Neuronal stem cell (in vitro differentiated cells): ENCODE data around the gene ZNF593.

Experiments
- DNase-seq: peaks from one replicate; pipeline ENCODE4 v3.0.0-alpha.2; 2013; ENCODE audit warnings: low spot score
- H2AFZ ChIP-seq: one replicate; pipeline ENCODE4 v1.6.1; 2013; ENCODE audit warnings: mild to moderate bottlenecking, low read length, inconsistent platforms
- H2AK5ac ChIP-seq: 2 replicates; pipeline ENCODE4 v1.6.1; 2013; ENCODE audit warnings: low read depth, mild to moderate bottlenecking, inconsistent platforms, low read length, moderate library complexity, mixed read lengths
- H2BK120ac ChIP-seq: 2 replicates; pipeline ENCODE4 v1.6.1; 2013; ENCODE audit warnings: low read depth, mild to moderate bottlenecking, inconsistent platforms, low read length, moderate library complexity, mixed read lengths
- H2BK12ac ChIP-seq: one replicate; pipeline ENCODE4 v1.6.1; 2013; ENCODE audit warnings: low read length, inconsistent platforms
- H2BK15ac ChIP-seq: 2 replicates; pipeline ENCODE4 v1.6.1; 2013; ENCODE audit warnings: mild to moderate bottlenecking, low read length, inconsistent platforms, mixed read lengths
- H2BK5ac ChIP-seq: one replicate; pipeline ENCODE4 v1.6.1; 2013; ENCODE audit warnings: inconsistent platforms, mild to moderate bottlenecking, low read length, moderate library complexity
- H3K14ac ChIP-seq: one replicate; pipeline ENCODE4 v1.6.1; 2013; ENCODE audit warnings: low read length, inconsistent platforms
- H3K18ac ChIP-seq: 2 replicates; pipeline ENCODE4 v1.6.1; 2013; ENCODE audit warnings: low read length, inconsistent platforms
- H3K23ac ChIP-seq: 2 replicates; pipeline ENCODE4 v1.6.1; 2013; ENCODE audit warnings: low read depth, mild to moderate bottlenecking, mixed read lengths, low read length, inconsistent platforms; ENCODE audit not compliant: poor library complexity
- H3K27ac ChIP-seq: replicated peaks from 3 replicates; pipeline ENCODE4 v1.5.1; 2013; ENCODE audit warnings: low read length, inconsistent platforms
- H3K27me3 ChIP-seq, 3 experiments: 2 replicates each; pipeline ENCODE4 v1.6.1; 2013; ENCODE audit warnings: low read length in 3 of 3, mild to moderate bottlenecking in 2 of 3, inconsistent platforms in 1 of 3, low read depth in 1 of 3, mixed read lengths in 1 of 3, moderate library complexity in 1 of 3; ENCODE audit not compliant: control insufficient read depth in 3 of 3, insufficient read depth in 3 of 3
- H3K36me3 ChIP-seq, 2 donors: replicated peaks in 1 of 2; 2 replicates each; pipeline ENCODE4 v1.6.1; 2013; ENCODE audit warnings: low read length in 2 of 2; ENCODE audit not compliant: control insufficient read depth in 2 of 2, insufficient read depth in 2 of 2
- H3K4ac ChIP-seq: 2 replicates; pipeline ENCODE4 v1.6.1; 2013; ENCODE audit warnings: inconsistent platforms, mild to moderate bottlenecking, low read length, moderate library complexity
- H3K4me1 ChIP-seq, 2 donors: 1 replicate in 1 of 2; 2 replicates in 1 of 2; pipeline ENCODE4 v1.6.1; 2013; ENCODE audit warnings: low read length in 2 of 2, low read depth in 1 of 2; ENCODE audit not compliant: control insufficient read depth in 2 of 2, insufficient read depth in 1 of 2
- H3K4me2 ChIP-seq: one replicate; pipeline ENCODE4 v1.6.1; 2013; ENCODE audit warnings: mild to moderate bottlenecking, low read length, inconsistent platforms; ENCODE audit not compliant: insufficient read depth, poor library complexity, severe bottlenecking
- H3K4me3 ChIP-seq, 2 donors: 2 replicates each; pipeline ENCODE4 v1.5.1; 2013; ENCODE audit warnings: low read length in 2 of 2, mild to moderate bottlenecking in 2 of 2, inconsistent platforms in 1 of 2, moderate library complexity in 1 of 2
- H3K79me1 ChIP-seq: one replicate; pipeline ENCODE4 v1.6.1; 2013; ENCODE audit warnings: low read depth, mild to moderate bottlenecking, inconsistent platforms, low read length, moderate library complexity
- H3K9ac ChIP-seq: one replicate; pipeline ENCODE4 v1.6.1; 2013; ENCODE audit warnings: mild to moderate bottlenecking, low read depth, low read length, inconsistent platforms; ENCODE audit not compliant: poor library complexity
- H3K9me3 ChIP-seq, 2 donors: replicated peaks in 1 of 2; 2 replicates each; pipeline versions ENCODE3 to v1.6.1; 2013; ENCODE audit warnings: low read length in 2 of 2, mild to moderate bottlenecking in 2 of 2, inconsistent platforms in 1 of 2, low read depth in 1 of 2, mixed read lengths in 1 of 2, moderate library complexity in 1 of 2; ENCODE audit not compliant: control insufficient read depth in 2 of 2, insufficient read depth in 1 of 2
- H4K8ac ChIP-seq: one replicate; pipeline ENCODE4 v1.6.1; 2013; ENCODE audit warnings: low read depth, mild to moderate bottlenecking, inconsistent platforms, low read length, moderate library complexity
- H4K91ac ChIP-seq: one replicate; pipeline ENCODE4 v1.6.1; 2013; ENCODE audit warnings: low read length, low read depth, mild to moderate bottlenecking, inconsistent platforms; ENCODE audit not compliant: poor library complexity
- WGBS, 2 donors: extraction: QIAGEN DNeasy Blood & Tissue Kit; methylation state at CpG; one replicate each; pipeline ENCODE4 v1.1.7; 2013; ENCODE audit warnings: missing lambda C conversion rate in 2 of 2, mixed read lengths in 1 of 2; ENCODE audit not compliant: insufficient read length in 2 of 2, insufficient replicate concordance in 1 of 2; ENCODE audit errors: extremely low coverage in 2 of 2; 5-methylcytosine and 5-hydroxymethylcytosine counted together

ZNF593 gene

DNA sequence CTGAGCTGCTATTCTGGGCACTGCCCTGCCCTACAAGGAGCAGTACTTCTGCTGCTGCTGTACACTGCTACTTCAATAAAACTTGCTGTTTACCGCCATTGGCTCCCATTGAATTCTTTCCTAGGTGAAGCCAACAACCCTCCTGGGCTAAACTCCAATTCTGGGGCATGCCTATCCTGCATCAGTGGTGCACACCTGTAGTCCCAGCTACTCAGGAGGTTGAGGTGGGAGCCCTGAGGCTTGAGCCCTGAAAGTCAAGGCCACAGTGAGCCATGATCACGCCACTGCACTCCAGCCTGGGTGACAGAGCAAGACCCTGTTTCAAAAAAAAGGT, 36.9 kb upstream of the ZNF593 start:
- H2AFZ ChIP-seq: no peak overlapping the region
- H3K27ac ChIP-seq: no peak overlapping the region
- no peak overlapping the region for H2BK120ac ChIP-seq
- no peak overlapping the region for H4K91ac ChIP-seq
- no peak overlapping the region for H3K18ac ChIP-seq
- H2BK12ac ChIP-seq: no peak overlapping the region
- H3K14ac ChIP-seq: no peak overlapping the region
- no peaks in the 10 kb centered on the region for H3K4me1 ChIP-seq
- no peak overlapping the region for H3K9ac ChIP-seq
- H2BK5ac ChIP-seq: no peak overlapping the region
- H4K8ac ChIP-seq: no peak overlapping the region
- no peak overlapping the region for H2AK5ac ChIP-seq
- H3K4ac ChIP-seq: no peak overlapping the region
- H3K79me1 ChIP-seq: no peaks in the 10 kb centered on the region
- no peak overlapping the region for H2BK15ac ChIP-seq
- no peak overlapping the region for H3K4me3 ChIP-seq
- no peaks in the 10 kb centered on the region for H3K9me3 ChIP-seq
- H3K23ac ChIP-seq: no peak overlapping the region
- no CpG with 5 or more reads among the region's 2 CpGs for WGBS, 2 donors
- no peaks in the 10 kb centered on the region for H3K27me3 ChIP-seq
- DNase-seq: no peak
- no peak overlapping the region for H3K4me2 ChIP-seq
- no peaks in the 10 kb centered on the region for H3K36me3 ChIP-seq

DNA sequence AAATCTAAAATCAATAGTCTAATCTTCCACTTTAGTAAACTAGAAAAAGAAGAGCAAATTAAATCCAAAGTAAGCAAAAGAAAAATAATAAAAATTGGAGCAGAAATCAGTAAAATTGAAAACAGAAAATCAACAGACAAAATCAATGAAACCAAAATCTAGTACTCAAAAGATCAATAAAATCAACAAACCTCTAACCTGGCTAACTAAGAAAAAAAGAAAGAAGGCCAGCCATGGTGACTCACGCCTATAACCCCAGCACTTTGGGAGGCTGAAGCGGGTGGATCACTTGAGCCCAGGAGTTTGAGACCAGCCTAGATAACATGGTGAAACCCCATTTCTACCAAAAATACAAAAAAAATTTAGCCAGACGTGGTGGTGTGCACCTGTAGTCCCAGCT, 35.2 kb upstream of the ZNF593 start:
- H3K9me3 ChIP-seq: no peaks in the 10 kb centered on the region
- H3K79me1 ChIP-seq: no peaks in the 10 kb centered on the region
- H3K27ac ChIP-seq: no peak overlapping the region
- H3K4ac ChIP-seq: no peak overlapping the region
- no peak overlapping the region for H3K23ac ChIP-seq
- no peak overlapping the region for H3K9ac ChIP-seq
- H3K4me1 ChIP-seq: no peaks in the 10 kb centered on the region
- no peak overlapping the region for H4K91ac ChIP-seq
- no peak overlapping the region for H2BK15ac ChIP-seq
- H2BK5ac ChIP-seq: no peak overlapping the region
- no peak overlapping the region for H3K4me3 ChIP-seq
- no peak overlapping the region for H2AK5ac ChIP-seq
- no peaks in the 10 kb centered on the region for H3K36me3 ChIP-seq
- H3K18ac ChIP-seq: no peak overlapping the region
- no peak overlapping the region for H2BK120ac ChIP-seq
- no peak overlapping the region for H3K14ac ChIP-seq
- WGBS, 2 donors: no CpG with 5 or more reads among the region's 3 CpGs
- no peak overlapping the region for H2BK12ac ChIP-seq
- H3K4me2 ChIP-seq: no peak overlapping the region
- H3K27me3 ChIP-seq: no peaks in the 10 kb centered on the region
- no peak overlapping the region for H2AFZ ChIP-seq
- H4K8ac ChIP-seq: no peak overlapping the region
- no peak for DNase-seq

DNA sequence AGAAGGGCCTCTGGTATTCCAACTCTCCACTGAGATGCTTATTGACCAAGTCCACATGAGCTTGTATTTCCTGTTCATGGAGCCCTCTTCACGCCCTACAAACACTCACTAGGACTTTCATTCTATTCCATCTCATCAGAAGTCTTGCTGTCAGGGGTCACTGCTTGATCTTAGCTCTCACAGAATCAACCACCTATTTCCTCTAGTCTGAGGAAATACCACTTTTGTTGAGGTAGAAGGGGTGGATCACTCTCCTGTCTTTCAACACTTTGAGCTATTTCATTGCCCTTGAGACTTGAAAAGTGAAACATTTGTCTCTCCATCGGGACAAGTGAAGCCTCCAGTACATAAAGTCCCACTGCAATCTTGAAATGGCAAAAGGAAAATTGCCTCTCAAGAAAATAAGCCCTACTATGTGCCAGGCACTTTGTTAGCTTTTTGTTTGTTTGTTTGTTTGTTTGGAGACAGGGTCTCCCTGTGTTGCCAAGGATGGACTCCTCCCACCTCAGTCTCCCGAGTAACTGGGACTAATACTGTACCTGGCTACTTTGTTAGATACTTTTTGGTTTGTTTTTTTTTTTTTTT, 30.6 kb upstream of the ZNF593 start:
- Histone ChIP-seq H2BK12ac (no peak overlapping the region), H3K4me2 (no peak overlapping the region), H2AK5ac (no peak overlapping the region), H2BK5ac (no peak overlapping the region), H4K91ac (no peak overlapping the region), H3K4me3 (no peak overlapping the region), H2BK120ac (no peak overlapping the region), H3K27me3 (no peaks in the 10 kb centered on the region), H3K4me1 (no peaks in the 10 kb centered on the region), H4K8ac (no peak overlapping the region), H3K79me1 (no peaks in the 10 kb centered on the region), H3K14ac (no peak overlapping the region), H3K9me3 (no peaks in the 10 kb centered on the region), H3K4ac (no peak overlapping the region), H3K23ac (no peak overlapping the region), H2BK15ac (no peak overlapping the region), H3K9ac (no peak overlapping the region), H3K36me3 (no peaks in the 10 kb centered on the region), H2AFZ (peak overlapping the region; percentile 33), H3K18ac (no peak overlapping the region), H3K27ac (no peak overlapping the region)
- no CpG with 5 or more reads among the region's 3 CpGs for WGBS, 2 donors
- no peak for DNase-seq

DNA sequence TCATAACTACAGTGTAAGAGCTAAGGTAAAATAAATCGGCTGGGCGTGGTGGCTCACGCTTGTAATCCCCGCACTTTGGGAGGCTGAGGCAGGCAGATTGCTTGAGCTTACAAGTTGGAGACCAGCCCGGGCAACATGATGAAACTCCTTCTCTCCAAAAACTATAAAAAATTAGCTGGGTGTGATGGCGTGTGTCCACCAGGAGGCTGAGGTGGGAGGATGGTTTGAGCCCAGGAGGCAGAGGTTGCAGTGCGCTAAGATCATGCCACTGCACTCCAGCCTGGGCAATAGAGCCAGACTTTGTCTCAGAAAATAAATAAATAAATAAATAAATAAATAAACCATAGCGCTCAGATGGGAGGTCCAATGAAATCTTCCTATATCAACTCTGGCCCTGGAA, 27.5 kb upstream of the ZNF593 start:
- Histone ChIP-seq H3K27ac (no peak overlapping the region), H3K36me3 (no peaks in the 10 kb centered on the region), H2BK12ac (no peak overlapping the region), H3K4me3 (no peak overlapping the region), H2BK5ac (no peak overlapping the region), H2AFZ (no peak overlapping the region), H2BK15ac (no peak overlapping the region), H2BK120ac (no peak overlapping the region), H4K8ac (no peak overlapping the region), H3K4ac (no peak overlapping the region), H3K9ac (no peak overlapping the region), H3K9me3 (no peaks in the 10 kb centered on the region), H3K4me1 (no peaks in the 10 kb centered on the region), H4K91ac (no peak overlapping the region), H3K79me1 (no peaks in the 10 kb centered on the region), H3K14ac (no peak overlapping the region), H3K4me2 (no peak overlapping the region), H2AK5ac (no peak overlapping the region), H3K27me3 (peaks cover 0 to 7% (median 4%) of the 10 kb centered on the region in 3 experiments), H3K23ac (no peak overlapping the region), H3K18ac (no peak overlapping the region)
- no CpG with 5 or more reads among the region's 8 CpGs for WGBS, 2 donors
- DNase-seq: no peak
